RWPE1 (cell line): ENCODE data around the gene VPS11.

Experiments used
- CTCF ChIA-PET: fragments of 350-600 bp; sonication (Branson Sonifier 250); formaldehyde crosslinking; extraction: SDS; loops from one replicate; lab custom pipeline; 2021; lab: Yijun Ruan, JAX
- POLR2A ChIA-PET: fragments of 400-600 bp; formaldehyde crosslinking; extraction: SDS; loops from one replicate; lab custom pipeline; 2020; ENCODE audit warnings: antibody characterized with exemption; ENCODE audit not compliant: low non-redundant PET; lab: Yijun Ruan, JAX
- DNase-seq: peaks from one replicate; pipeline ENCODE4 v3.0.0; 2012; ENCODE audit warnings: low spot score
- H3K27ac ChIP-seq: fragments of 450-650 bp; 2 replicates; pipeline ENCODE4 v1.5.1; 2017
- CTCF ChIP-seq: fragments of 450-650 bp; conservative IDR thresholded peaks from 2 replicates; pipeline ENCODE4 v1.5.1; 2017; ENCODE audit warnings: low read depth, mild to moderate bottlenecking

Gene VPS11

DNA sequence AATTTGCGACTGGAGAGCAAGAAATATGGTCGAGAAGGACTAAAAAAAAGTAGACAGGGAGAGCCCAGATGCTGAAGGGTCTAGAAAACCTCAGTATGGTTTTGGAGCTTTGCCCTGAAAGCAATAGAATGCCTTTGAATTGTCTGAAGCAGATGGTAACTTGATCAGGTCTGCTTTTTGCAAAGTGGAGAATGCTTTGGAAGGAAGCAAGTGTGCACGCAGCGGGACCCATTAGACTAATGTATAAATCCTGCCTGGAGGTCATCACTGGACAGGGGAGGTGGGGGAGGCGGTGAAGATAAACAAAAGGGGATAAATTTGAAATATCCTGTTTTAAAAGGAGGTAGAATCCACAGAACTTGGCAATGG lies 53.0 kb downstream of the VPS11 start:
- ChIA-PET POLR2A (no interaction called here), CTCF (interaction anchor here (0.7 to 1.3 kb wide), 3 partner anchors 12 to 26 kb away, joined by 3 to 10 read pairs (median 3); a partner anchor contains a TSS)
- H3K27ac ChIP-seq: peak overlapping the region; percentile 82
- no peak for DNase-seq
- no peak for TF ChIP-seq CTCF

GRCh38 chr11:119121008-119121810 lies 53.6 kb downstream of the VPS11 start, which contains the start of gene HINFP:
HINFP (plus strand) TSS chr11:119121580; CDS start chr11:119126945, 5,365 bp downstream.
- DNase-seq: peak; percentile 97
- POLR2A ChIA-PET: interaction anchor here (0.6 kb wide), 1 partner anchor 1997 kb away, joined by 3 read pairs; no protein-coding TSS in a partner anchor
- CTCF ChIA-PET: interaction anchor here (0.7 to 1.3 kb wide), 2 partner anchors 13 to 26 kb away, joined by 3 to 10 read pairs; a partner anchor contains a TSS
- peak within 1 kb of the TSS; percentile 82 for H3K27ac ChIP-seq
- no peak for TF ChIP-seq CTCF

DNA sequence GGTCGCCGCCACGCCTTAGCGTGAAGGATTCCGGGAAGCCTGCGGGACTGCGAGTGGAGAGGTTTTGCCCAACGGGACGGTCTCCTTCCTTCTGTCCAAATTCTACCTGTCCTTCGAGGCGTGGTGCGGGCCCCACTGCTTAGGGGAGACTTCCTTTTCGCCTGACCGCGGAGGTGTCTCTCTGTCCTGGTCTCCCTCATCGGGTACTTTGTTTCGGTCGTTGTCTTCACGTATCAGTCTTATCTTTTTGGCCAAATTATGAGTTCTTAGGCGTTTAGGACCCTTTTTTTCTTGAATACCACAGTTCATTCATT lies 54.1 kb downstream of the VPS11 start:
- POLR2A ChIA-PET: interaction anchor here (0.6 kb wide), 1 partner anchor 1997 kb away, joined by 3 read pairs; no protein-coding TSS in a partner anchor
- no peak for DNase-seq
- CTCF ChIA-PET: interaction anchor here (0.5 to 1.3 kb wide), 2 partner anchors 27 to 30 kb away, joined by 3 to 10 read pairs; a partner anchor contains a TSS
- TF ChIP-seq CTCF: no peak
- peak overlapping the region; percentile 82 for H3K27ac ChIP-seq

DNA sequence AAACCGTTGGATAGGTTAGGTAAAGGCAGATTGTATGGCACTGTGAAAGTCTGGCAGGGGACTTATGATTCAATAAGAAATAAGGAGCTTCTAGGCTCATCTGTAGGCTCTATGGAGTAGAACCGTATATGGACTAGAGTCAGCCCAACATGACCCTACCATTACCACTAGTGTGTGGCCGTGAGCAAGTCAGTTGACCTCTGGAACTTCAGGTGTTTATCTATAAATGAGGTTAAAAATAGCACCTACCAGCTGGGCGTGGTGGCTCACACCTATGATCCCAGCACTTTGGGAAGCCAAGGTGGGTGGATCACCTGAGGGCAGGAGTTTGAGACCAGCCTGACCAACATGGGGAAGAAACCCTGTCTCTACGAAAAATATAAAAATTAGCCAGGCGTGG lies 58.2 kb downstream of the VPS11 start:
- ChIA-PET POLR2A (no interaction called here), CTCF (no interaction called here)
- no peak for DNase-seq
- no peak overlapping the region for H3K27ac ChIP-seq
- no peak for TF ChIP-seq CTCF

DNA sequence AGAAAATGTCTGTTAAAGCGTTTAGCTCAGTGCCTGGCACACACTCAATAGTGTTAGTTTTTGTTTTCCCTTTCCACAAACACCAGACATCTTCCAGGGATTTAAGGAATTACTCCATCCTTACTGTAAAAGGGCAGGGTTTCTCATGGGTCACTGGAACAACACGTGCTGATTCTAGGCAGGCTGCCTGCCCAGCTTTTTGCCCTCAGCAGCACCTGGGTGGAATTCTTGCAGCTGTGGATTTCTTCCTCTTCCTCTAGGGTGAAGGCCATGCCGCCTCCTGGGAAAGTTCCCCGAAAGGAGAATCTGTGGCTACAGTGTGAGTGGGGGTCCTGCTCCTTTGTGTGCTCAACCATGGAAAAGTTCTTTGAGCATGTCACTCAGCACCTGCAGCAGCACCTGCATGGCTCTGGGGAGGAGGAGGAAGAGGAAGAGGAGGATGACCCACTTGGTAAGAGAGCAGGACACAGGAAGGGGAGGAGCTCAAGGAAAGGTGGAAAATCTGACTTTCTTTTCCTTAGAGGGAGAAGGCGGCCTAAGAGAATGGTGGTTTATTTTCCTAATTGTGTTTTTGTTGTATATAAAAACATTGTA lies 59.2 kb downstream of the VPS11 start:
- CTCF ChIA-PET: no interaction called here
- no peak for DNase-seq
- POLR2A ChIA-PET: no interaction called here

DNA sequence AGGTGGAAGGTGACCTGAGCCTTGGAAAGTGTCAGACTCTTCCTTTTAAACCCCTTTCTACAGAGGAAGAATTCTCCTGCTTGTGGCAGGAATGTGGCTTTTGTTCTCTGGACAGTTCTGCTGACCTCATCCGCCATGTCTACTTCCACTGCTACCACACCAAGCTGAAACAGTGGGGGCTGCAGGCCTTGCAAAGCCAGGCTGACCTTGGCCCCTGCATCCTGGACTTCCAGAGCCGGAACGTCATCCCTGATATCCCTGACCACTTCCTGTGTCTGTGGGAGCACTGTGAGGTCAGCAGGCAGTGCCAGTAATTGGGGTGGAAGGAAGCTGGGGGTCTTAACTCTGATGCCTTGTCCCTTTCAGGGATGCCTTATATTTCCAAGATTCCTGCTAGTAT lies 63.0 kb downstream of the VPS11 start:
- ChIA-PET POLR2A (no interaction called here), CTCF (interaction anchor here (0.7 kb wide), 1 partner anchor 56 kb away, joined by 3 read pairs; no protein-coding TSS in a partner anchor)
- no peak for TF ChIP-seq CTCF
- no peak overlapping the region for H3K27ac ChIP-seq
- no peak for DNase-seq

More for the DNA sequence above, 59.2 kb downstream of the VPS11 start:
- H3K27ac ChIP-seq: peak overlapping the region; percentile 55
- TF ChIP-seq CTCF: no peak
